WERI-Rb-1 (cell line): ENCODE data around the gene MKI67.
"Not testable (repeated sequence)": the region's sequence is repeated elsewhere in the genome, so short reads cannot be mapped to it uniquely, and the experiment has no call there.

Experiments
- DNase-seq: peaks from one replicate; pipeline ENCODE4 v3.0.0-alpha.2; 2020
- H3K27ac ChIP-seq: fragments of 250-450 bp; sonication (Bioruptor Pico); 2 replicates; pipeline ENCODE4 v1.5.1; 2020; ENCODE audit warnings: mild to moderate bottlenecking, moderate library complexity
- H3K27me3 ChIP-seq: fragments of 250-450 bp; sonication (Bioruptor Pico); 2 replicates; pipeline ENCODE4 v1.5.1; 2021; ENCODE audit warnings: mild to moderate bottlenecking, low read depth, moderate library complexity; ENCODE audit not compliant: insufficient read depth, severe bottlenecking
- H3K36me3 ChIP-seq: fragments of 250-450 bp; sonication (Bioruptor Pico); 2 replicates; pipeline ENCODE4 v1.5.1; 2020; ENCODE audit warnings: mild to moderate bottlenecking, moderate library complexity
- H3K4me3 ChIP-seq: 2 replicates; pipeline ENCODE4 v1.5.1; 2011; ENCODE audit warnings: low read depth, mild to moderate bottlenecking, control low read depth, low read length
- H3K9me3 ChIP-seq: fragments of 250-450 bp; sonication (Bioruptor Pico); 2 replicates; pipeline ENCODE4 v1.5.1; 2021; ENCODE audit warnings: mild to moderate bottlenecking, moderate library complexity; ENCODE audit not compliant: severe bottlenecking
- TF ChIP-seq, protein P1 (sequence below): IDR thresholded peaks from 2 replicates; pipeline ENCODE4 v1.5.1; 2011; ENCODE audit warnings: low read depth, mild to moderate bottlenecking, control low read depth, inconsistent platforms, low read length

Gene MKI67

DNA sequence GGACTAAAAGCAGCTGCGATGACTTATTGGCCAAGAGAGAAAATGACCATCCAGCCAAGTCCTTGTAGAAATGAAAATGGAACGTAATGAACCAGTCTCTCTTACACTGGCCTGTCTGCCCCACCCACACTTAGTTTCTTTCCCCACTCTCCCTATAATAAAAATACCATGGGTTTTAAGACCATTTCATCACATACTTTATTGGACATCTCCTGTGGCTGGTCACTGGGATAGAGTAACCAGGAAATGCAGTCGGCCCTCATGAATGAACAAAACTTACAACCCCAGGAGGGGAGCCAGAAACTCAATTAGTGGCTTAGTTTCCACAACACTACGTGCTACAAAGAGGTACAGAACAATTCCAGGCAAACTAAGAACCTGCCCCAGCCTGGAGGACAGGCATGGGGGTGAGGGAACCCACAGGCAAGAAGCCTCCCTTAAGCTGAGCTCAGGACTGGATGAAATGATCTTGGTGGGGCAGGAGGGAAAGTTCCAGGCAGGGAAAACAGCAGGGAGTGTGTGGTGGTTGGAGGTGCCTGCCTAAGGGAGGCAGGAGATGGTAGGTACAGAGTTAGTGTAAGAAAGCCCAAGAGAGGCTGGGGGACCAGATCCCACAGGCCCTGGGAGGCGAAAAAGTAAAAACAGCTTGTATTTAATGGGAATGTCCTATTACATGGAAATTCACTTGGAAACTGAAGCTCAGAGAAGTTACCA lies 29.6 kb downstream of the MKI67 start:
- H3K27me3 ChIP-seq = no peaks in the 10 kb centered on the region
- no peak for DNase-seq
- TF ChIP-seq, protein P1, sequence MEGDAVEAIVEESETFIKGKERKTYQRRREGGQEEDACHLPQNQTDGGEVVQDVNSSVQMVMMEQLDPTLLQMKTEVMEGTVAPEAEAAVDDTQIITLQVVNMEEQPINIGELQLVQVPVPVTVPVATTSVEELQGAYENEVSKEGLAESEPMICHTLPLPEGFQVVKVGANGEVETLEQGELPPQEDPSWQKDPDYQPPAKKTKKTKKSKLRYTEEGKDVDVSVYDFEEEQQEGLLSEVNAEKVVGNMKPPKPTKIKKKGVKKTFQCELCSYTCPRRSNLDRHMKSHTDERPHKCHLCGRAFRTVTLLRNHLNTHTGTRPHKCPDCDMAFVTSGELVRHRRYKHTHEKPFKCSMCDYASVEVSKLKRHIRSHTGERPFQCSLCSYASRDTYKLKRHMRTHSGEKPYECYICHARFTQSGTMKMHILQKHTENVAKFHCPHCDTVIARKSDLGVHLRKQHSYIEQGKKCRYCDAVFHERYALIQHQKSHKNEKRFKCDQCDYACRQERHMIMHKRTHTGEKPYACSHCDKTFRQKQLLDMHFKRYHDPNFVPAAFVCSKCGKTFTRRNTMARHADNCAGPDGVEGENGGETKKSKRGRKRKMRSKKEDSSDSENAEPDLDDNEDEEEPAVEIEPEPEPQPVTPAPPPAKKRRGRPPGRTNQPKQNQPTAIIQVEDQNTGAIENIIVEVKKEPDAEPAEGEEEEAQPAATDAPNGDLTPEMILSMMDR = no peak
- H3K36me3 ChIP-seq = peaks cover 54% of the 10 kb centered on the region
- H3K27ac ChIP-seq = no peak overlapping the region
- H3K4me3 ChIP-seq = no peak overlapping the region
- no peaks in the 10 kb centered on the region for H3K9me3 ChIP-seq

DNA sequence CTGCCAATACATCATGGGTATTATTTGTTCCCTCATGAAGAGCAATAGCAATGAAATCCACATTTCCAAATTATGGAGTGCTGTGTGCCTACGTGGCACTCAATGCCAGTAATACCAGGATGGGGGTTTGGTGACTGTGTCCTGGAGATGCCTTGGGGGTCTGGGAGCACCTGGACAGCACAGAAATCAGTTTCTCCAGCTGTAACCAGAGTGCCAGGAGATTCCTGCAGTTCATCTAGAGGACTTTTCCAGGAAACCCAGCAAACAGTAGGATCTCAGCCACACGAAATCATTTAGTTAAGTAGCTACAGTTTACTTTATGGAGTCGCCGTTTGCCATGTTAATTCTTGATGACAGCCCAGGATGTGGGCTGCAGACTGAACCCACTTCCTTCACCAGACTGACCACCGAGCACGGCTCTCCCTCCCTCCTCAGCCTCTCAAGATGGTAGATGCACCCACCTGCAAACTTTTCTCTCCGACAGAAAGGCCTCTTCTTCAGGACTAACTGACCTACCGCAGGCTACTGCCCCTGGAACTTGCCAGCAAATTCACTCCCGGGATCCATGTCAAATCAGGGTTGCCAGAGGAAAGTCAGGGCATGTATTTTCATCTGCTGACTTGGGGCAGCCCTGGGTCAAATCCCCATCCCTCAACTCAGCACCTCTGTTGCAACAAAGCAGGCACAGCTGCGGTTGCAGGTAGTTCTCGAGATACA lies 30.3 kb downstream of the MKI67 start:
- H3K36me3 ChIP-seq = peaks cover 47% of the 10 kb centered on the region
- no peak overlapping the region for H3K27ac ChIP-seq
- H3K9me3 ChIP-seq = no peaks in the 10 kb centered on the region
- no peak overlapping the region for H3K4me3 ChIP-seq
- no peak for DNase-seq
- no peaks in the 10 kb centered on the region for H3K27me3 ChIP-seq
- TF ChIP-seq, protein P1 = no peak

DNA sequence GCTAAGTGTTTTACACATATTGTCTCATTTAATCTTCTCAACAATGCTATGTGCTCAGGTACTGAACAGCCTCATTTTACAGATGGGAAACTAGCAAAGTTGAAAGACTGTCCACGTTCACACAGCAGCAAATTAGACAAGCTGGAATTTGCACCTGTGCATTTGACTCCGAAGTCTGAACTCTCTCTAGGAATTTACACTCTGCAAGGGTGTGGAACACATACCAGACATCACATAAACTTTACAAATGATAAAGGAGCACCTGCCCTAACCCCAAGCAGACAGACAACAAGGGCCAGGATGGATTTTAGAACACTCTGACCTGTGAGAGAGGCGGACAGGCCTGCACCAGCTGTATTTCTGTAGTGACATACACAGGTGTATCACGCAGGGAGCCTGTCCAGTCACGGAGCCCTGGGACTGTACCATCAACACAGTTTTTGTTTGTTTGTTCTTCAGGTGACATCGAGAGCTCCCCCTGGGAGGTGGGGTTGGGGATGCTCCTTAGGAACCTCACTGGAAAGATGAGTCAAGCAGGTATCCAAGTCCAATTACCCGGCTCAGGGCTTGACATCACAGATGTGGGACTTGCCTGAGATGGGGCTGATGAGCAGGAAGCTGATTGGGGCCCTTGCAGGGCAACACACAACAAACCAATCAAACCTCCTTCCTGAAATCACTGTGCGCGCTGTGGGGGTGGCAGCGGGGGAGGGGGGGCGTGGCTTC lies 31.0 kb downstream of the MKI67 start:
- no peaks in the 10 kb centered on the region for H3K27me3 ChIP-seq
- no peak overlapping the region for H3K4me3 ChIP-seq
- no peak for DNase-seq
- no peaks in the 10 kb centered on the region for H3K9me3 ChIP-seq
- peaks cover 39% of the 10 kb centered on the region for H3K36me3 ChIP-seq
- H3K27ac ChIP-seq = no peak overlapping the region
- TF ChIP-seq, protein P1 = no peak

- DNase-seq, H3K4me3 ChIP-seq, H3K9me3 ChIP-seq, H3K27me3 ChIP-seq, H3K27ac ChIP-seq: not testable (repeated sequence)
- peaks cover 34% of the 10 kb centered on the region for H3K36me3 ChIP-seq
Measured at GRCh38 chr10:128094596-128094995, 31.6 kb downstream of the MKI67 start.

DNA sequence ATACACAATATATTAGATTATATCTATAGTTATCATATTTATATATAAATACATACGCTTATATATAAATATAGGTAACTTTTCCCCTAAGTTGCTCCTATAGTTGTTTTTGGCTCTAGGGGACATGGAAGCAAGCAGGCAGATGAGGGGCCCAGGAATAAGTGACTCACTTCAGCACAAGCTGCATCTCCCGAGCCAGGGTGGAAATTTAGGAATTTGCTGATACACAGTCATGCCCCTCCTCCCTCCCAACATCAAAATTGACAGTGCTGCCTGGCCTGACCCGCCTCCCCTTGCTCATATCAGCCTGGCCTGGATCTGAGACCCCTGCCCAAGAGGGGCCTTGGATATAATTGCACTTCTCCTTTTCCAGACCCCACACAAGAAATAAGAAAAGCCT lies 33.8 kb downstream of the MKI67 start:
- DNase-seq = no peak
- Histone ChIP-seq H3K27me3 (no peaks in the 10 kb centered on the region), H3K9me3 (no peaks in the 10 kb centered on the region), H3K36me3 (peaks cover 12% of the 10 kb centered on the region), H3K27ac (no peak overlapping the region), H3K4me3 (no peak overlapping the region)
- TF ChIP-seq, protein P1 = no peak

- H3K27ac ChIP-seq = no peak overlapping the region
- no peak overlapping the region for H3K4me3 ChIP-seq
- H3K27me3 ChIP-seq = no peaks in the 10 kb centered on the region
- TF ChIP-seq, protein P1 = no peak
- no peak for DNase-seq
- H3K9me3 ChIP-seq = no peaks in the 10 kb centered on the region
- H3K36me3 ChIP-seq = peaks cover 5% of the 10 kb centered on the region
Measured at GRCh38 chr10:128091636-128092210, 34.5 kb downstream of the MKI67 start.
